Umbilical cord (tissue), 2 donors: ENCODE data around the gene VRTN. TPM values are rescaled to one million over a fixed set of nuclear protein-coding genes. Genes with fewer than 3 reads are reported as not detected.
"Not testable (repeated sequence)": the region's sequence is repeated elsewhere in the genome, so short reads cannot be mapped to it uniquely, and the experiment has no call there.

Source experiments
- DNase-seq: peaks from one replicate; pipeline ENCODE4 v3.0.0-alpha.2; 2015; ENCODE audit warnings: low spot score
- total RNA-seq: library from RNA; depleted of rRNA; stranded (reverse); fragments of >200 nt; gene quantifications from one replicate; pipeline ENCODE4 v1.2.3, GENCODE V29; 2014; ENCODE audit warnings: low replicate concordance; ENCODE audit not compliant: insufficient read depth

VRTN gene, protein sequence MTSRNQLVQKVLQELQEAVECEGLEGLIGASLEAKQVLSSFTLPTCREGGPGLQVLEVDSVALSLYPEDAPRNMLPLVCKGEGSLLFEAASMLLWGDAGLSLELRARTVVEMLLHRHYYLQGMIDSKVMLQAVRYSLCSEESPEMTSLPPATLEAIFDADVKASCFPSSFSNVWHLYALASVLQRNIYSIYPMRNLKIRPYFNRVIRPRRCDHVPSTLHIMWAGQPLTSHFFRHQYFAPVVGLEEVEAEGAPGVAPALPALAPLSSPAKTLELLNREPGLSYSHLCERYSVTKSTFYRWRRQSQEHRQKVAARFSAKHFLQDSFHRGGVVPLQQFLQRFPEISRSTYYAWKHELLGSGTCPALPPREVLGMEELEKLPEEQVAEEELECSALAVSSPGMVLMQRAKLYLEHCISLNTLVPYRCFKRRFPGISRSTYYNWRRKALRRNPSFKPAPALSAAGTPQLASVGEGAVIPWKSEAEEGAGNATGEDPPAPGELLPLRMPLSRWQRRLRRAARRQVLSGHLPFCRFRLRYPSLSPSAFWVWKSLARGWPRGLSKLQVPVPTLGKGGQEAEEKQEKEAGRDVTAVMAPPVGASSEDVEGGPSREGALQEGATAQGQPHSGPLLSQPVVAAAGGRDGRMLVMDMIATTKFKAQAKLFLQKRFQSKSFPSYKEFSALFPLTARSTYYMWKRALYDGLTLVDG
- total RNA-seq = 1.2 TPM

DNA sequence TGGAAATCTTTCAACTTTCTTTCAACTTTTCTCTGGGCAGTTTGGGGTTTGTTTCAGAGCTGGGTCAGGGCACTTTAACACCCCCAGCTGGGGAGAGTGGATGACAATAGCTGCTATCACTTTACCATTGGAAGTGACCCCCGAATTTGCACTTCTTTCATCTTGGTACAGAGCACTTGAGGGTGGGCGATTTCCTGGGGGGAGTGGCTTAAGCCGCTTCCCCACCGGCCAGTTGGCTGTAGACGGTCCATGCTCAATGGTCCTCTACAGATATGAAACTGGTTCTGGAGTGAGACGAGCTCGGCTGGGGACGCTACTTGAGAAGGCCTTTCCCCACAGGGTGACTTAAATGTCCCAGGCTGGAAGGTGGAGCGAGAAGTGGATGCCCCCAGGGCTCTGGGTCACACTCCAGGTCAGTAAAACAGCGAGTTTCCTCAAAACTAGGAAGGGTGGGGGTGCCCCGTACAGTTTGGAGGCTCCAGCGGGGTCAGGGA lies at the start of gene VRTN:
Gene VRTN (plus strand): TSS at position 231 of the 494 bp plus-strand sequence. CDS start 8,313 bp downstream, outside the sequence.
- no peak for DNase-seq

DNA sequence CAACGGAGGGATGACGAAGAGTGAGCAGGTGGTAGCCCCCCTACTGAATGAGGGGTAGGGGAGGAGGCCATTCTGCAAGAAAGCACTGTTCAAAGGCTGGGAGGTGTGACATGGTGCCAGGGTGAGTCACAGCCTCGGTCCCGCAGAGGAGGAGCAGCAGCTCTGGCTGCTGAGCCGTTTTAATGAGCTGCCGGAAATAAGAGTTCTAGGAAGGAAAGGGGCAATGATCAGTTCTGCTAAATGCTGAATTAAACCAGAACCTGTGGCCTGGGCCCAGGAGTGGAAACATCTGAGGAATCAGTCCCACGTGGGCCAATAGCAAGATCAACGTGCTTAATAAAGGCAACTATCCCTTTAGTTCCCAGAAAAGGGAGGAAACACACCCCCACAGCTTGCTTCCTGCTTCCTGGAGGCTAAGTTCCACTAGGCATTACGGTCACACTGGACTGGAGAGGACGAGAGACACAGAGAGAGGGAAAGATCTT lies 49.2 kb upstream of the VRTN start:
- DNase-seq = peak; percentile 13

DNA sequence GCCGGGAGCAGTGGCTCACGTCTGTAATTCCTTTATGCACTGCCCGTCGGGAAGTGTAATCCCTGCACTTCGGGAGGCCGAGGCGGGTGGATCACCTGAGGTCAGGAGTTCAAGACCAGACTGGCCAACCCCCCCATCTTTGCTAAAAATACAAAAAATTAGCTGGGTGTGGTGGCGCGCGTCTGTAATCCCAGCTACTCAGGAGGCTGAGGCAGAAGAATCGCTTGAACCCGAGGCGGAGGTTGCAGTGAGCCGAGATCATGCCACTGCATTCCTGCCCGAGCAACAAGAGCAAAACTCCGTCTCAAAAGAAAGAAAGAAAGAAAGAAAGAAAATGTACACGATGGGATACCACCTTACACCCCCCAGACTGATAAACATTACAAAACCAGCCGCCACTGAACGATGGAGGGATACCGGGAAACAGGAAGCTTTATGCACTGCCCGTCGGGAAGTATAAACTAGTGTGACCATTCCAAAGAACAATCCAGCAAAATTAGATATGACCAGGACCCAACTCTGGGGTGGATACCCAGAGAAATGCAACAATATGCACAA lies 46.6 kb upstream of the VRTN start:
- no peak for DNase-seq

DNA sequence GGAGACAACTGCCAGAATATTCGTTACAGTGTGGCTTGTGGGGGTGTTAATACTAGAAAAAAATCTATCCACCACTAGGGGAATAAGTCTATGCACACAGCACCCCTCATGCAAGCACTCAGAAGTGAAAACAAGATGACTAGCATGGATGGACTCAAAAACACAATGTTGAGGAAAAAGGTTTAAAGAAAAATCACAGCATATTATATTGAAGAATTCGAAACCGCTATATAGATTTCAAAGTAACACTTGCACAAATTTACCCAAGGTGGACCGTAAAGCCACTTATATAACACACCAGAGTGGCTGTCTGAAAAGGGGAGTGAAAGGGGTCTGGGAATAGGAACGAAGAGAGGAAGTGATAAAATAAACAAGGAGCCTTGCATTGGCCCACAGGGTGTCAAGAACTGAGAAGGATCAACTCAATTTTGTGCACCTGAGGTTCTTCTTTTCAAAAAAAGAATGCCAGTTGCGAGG lies 46.1 kb upstream of the VRTN start:
- peak; percentile 53 for DNase-seq

DNA sequence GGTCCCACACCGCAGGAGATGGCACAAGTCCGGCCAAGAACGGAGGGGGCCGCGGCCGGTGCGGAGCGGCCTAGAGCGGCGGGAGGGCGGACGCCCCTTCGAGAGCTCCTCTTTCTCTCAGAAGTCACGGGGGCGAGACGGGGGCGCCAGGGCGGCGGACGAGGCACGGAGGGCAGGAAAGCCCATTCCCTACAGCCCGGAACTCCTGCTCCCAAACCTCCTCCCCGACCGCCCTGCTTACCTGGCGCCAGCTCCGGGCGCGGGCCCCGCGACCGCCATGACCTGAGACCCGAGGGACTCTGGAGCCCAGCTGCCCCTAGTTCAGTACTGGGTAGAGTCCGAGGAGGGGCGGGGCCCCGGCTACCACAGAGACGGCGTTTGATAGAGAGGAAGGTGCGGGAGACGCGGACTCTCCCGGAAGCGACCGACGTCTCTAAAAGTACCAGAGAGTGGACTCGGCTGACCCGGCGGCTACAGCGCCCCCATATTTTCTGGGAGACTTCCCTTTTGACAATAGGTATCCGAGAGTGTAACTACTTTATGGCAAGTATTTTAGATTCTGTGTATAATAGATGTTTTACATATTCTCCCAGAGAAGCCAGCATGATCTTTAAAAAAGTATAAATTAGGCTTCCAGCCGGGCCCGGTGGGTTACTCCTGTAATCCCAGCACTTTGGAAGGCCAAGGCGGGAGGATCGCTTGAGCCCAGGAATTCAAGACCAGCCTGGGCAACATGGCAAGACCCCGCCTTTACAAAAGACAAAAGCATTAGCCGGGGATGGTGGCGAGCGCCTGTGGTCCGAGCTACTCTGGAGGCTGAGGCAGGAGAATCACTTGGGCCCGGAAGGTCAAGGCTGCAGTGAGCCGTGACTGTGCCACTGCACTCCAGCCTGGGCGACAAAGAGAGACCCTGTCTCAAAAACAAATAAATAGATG lies 45.4 kb upstream of the VRTN start, which contains the start of gene ABCD4:
Gene ABCD4 (minus strand): TSS at position 301 of the 936 bp plus-strand sequence. CDS start 22 bp downstream, at position 279.
- DNase-seq = peak; percentile 97

DNA sequence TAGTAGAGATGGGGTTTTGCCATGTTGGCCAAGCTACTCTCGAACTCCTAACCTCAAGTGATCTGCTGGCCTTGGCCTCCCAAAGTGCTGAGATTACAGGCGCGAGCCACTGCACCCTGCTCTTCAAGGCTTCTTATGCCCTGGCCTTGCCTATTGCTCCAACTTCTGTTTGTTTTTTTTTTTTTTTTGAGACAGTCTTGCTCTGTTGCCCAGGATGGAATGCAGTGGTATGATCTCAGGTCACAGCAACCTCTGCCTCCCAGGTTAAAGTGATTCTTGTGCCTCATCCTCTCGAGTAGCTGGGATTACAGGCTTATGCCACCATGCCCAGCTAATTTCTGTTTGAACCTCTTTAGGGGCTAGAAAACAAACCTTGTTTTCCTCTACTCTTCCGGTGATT lies 39.6 kb upstream of the VRTN start:
- DNase-seq = no peak

DNA sequence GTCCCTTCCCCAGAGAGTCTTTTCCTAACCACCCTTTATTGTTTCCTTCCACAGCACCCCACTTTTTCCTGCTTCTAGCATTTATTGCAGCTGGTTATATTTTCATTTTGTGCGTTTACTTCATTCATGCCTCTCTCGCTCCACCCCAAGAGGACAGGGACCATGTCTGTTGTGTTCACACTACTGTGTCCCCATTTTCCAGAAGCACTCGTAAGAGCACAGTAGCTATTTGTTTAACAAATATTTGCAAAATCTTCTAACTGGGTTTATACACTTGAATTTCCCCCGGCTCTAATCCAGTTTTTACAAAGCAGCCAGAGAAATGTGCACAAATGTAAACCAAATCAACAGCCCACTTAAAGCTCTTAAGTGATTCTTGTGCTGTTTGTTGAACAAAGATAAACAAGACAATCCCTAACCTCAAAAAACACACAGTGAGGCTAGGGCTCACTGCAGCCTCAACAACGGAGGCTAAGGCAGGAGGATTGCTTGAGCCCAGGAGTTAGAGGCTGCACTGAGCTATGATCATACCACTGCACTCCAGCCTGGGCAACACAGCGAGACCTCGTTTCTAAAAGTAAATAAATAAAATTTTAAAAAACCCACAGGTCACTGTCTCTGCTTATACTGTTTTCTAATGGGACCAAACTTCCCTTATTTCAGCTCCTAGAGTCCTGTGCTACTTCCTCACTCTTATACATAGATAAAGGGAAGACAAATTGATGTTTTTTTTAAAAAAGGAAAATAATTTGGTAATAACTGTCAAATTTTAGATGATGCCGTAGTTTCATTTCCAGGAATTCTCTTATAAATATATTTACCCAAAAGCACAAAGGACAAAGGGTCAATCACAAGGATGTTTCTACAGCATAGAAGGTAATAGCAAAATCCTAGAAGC lies 38.9 kb upstream of the VRTN start:
- DNase-seq = no peak

DNA sequence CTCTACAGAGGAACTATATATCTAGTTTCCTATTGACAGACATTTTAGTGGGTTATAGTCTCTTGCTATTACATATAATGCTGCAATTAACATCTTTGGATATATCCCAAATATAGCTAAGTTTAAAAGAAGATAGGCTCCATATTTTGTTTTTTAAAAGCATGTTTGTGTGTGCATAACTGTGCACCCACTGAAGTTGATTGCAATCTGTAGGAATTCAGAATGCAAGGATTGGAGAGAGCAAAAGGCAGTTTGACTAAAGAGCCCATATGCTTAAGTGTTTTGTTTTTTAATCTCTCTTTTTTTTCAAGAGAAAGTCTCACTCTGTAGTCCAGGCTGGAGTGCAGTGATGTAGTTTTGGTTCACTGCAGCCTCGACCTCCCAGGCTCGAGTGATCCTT lies 36.1 kb upstream of the VRTN start:
- DNase-seq = no peak

DNA sequence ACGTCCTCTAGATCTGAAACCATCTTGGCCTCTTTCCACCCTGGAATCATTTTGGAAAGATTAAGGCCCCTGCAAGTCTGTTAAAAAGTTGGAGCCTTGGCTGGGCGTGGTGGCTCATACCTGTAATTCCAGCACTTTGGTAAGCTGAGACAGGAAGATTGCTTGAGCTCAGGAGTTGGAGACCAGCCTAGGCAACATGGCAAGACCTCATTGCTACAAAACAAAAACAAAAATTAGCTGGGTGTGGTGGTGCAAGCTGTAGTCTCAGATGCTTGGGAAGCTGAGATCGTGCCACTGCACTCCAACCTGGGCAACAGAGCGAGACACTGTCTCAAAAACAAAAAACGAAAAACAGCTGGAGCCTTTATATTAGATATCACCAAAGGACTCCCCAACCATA lies 34.7 kb upstream of the VRTN start:
- DNase-seq = no peak

DNA sequence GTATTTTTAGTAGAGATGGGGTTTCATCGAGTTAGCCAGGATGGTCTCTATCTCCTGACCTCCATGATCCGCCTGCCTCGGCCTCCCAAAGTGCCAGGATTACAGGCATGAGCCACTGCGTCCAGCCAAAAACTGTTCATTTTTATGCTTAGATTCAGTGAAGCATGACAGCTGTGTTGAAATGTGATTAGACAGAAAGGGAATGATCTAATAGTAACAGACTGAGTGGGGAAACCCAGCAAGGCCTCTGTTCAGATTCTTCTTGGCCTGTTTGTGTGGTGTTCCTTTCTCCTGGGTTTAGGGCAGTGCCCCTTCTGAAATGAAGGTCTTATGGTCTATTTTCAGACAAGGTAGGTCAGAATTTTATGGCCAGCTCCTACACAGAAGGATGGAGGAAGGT lies 33.7 kb upstream of the VRTN start:
- no peak for DNase-seq

DNA sequence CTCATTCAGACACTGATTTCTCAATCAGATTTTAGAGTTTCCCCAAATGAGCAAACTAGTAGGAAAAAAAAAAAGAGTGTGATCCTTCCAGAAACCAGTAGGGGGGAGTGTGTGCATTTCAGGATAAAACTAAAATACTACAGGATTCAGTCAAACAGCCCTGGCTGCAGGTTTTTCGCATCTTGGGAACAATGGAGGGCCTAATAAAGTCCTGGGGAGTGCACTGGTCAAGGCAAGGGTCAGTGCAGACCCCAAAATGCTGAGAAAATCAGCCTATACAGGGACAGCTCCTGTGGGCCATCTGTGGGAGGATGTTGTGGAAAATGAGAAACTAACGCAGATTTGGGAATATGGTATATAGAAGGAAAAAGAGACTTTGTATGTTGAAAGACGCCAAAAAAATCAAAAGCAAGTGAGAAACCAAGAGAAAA lies 23.3 kb upstream of the VRTN start:
- DNase-seq = peak; percentile 15

DNA sequence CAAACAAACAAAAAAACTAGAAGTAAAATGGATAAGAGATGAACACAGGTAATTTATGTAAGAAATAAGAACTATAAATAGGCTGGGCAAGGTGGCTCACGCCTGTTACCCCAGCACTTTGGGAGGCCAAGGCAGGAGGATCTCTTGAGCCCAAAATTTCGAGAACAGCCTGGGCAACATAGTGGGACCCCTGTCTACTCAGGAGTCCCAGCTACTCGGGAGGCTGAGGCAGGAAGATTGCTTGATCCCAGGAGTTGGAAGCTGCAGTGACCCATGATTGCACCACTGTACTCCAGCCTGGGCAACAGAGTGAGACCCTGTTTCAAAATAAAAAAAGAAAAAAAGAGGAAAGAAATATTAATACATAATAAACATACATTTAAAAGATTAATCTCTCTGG lies 22.8 kb upstream of the VRTN start:
- DNase-seq = no peak

DNA sequence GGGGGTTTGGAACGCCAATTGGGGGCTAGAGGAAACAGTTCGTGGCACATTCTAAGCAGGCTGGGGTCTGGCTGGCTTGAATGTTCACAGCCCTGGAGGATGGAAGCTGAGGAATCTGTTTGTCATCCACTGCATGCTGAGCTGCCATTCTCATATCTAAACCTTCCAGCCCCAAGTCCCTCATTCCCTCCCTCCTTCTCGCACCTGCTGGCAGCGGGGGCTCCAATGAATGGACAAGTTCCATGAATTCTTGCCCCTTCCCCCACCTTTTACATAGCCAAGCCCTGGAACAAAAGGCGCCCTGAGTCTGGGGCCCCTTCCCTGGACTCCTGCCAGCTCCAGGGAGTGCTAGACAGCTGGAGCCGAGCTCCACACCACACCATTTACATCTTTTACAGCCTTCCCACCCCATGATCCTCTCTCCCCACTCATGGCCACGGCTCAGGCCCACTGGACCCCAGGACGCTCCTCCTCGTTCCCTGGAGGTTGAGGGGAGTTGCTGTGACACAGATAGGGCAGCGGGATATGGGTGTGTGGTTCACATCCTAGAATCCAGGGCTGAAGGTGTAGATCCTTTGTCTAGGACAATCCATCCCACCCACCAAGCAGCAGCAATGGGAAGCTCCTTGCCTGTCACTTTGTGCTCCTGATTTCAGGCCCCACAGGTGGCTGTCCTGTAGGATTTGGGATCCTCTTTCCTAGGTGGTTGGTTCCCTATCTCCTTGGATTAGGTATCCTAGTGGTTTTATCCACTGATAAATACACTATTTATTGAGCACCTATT lies 21.7 kb upstream of the VRTN start:
- peak; percentile 15 for DNase-seq

DNA sequence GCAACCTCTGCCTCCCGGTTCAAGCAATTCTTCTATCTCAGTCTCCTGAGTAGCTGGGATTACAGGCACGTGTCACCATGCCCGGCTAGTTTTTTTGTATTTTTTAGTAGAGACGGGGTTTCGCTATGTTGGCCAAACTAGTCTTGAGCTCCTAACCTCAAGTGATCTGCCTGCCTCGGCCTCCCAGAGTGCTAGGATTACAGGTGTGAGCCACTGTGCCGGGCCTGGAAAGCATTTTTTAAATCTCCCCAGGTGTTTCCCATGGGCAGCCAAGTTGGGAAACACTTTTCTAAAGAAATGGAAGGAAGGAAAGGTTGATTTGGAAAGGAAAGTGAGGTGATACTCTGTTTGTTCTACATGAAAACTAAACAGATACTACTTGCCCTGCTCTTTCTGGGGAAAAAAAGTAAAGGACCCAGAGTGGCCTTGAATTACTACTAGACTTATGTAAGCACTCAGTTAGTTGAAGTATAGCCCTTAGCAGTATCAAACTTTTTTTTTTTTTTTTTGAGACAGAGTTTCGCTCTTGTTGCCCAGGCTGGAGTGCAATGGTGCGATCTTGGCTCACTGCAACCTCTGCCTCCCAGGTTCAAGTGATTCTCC lies 18.2 kb upstream of the VRTN start:
- DNase-seq = not testable (repeated sequence)

DNA sequence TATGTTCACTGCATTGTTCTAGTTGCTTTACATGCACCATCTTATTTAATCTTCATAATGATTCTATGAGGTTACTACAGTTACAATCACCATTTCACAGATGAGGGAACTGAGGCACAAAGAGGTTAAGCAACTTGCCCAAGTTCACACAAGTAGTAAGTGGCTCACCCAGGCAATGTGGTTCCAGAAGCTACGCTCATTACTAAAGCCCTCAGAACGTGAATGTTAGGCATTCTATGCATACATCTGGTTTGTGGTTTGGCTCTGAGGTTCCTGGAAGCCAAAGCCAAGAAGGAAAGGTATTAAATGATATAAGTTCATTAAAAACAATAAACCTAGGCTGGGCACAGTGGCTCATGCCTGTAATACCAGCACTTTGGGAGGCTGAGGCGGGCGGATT lies 14.4 kb upstream of the VRTN start:
- no peak for DNase-seq

DNA sequence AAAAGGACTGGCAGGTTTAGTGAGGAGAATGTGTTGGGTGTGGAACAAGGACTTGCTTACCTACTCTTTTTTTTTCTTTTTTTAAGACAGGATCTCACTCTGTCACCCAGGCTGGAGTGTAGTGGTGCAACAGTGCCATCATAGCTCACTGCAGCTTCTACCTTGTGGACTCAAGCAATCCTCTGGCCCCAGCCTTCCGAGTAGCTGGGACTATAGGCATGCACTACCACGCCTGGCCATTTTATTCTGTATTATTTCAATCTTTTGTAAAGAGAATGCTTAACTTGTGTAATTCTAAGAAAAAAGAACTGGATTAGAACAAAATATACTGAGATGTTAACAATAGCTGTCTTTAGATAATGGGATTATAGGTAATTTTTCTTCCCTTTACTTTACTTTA lies 1.9 kb upstream of the VRTN start:
- no peak for DNase-seq

DNA sequence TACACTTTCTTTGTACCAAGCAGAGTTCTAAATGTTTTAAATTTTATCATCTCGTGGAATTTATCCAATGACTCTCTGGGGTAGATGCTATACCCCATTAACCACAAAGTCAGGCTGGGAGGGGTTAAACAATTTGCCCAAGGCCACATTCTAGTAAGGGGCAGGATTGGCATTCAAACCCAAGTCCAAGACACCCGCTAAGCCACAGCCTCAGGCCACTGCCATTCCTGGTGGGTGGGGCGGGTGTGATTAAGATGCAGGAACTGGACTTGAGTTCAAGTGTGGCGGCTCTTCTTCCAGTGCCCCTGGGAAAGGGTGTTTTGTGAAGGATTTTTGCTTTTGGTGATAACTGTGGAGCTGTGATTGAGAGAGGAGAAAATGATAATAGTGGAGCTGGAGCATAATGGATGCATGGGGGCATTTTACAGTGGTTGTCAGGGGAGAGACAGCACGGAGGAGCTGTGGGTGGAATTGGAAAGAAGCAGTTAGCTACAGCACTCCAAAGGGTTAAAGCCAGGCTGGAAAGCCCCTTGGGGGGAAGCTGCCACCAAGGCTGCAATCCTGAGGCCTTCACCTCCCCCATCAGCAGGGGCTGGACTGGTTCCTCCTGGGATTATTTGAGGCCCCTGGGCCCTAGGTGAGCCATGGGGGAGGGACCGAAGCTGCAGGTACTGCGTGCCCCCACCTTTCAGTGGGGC lies 1.0 kb upstream of the VRTN start:
- no peak for DNase-seq

DNA sequence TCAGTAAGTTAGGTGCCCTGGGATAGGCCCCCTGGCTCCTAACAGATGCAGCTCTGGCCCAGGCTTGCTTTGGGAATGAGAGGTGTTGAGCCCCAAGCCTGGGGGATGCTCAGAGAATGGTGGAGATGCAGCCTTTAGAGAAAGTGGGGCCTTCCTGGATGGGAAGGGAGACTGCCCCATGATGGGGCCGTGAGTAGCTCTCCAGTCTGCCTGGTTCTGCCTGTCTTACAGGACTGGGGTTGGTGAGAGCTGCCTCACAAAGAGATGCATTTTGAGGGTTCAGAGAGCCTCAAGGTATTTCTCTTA lies 523 bp upstream of the VRTN start:
- DNase-seq = no peak
